ENCODE results near the gene FBXL7.

GRCh38 chr5:15695215-15695731 lies 195.3 kb downstream of the FBXL7 start:
- TF ChIP-seq TSHZ1 (CRISPR knock-in tag; IDR thresholded peaks at IDR 0.05) (no peak), CTCF (IDR thresholded peaks at IDR 0.05 in 2 of 3, conservative IDR thresholded peaks at IDR 0.05 in 1 of 3; ENCODE audit: insufficient read depth in 2 of 3, low read depth in 1 of 3, low read length in 3 of 3) (no peak), MYBL2 (IDR thresholded peaks at IDR 0.05; ENCODE audit: low read depth) (no peak), MYBL2 (CRISPR knock-in tag; IDR thresholded peaks at IDR 0.05; ENCODE audit: borderline replicate concordance) (no peak), ZNF512 (tag; IDR thresholded peaks at IDR 0.05) (no peak), PREB (CRISPR knock-in tag; IDR thresholded peaks at IDR 0.05) (no peak), HDGF (IDR thresholded peaks at IDR 0.05) (no peak), ZNF589 (CRISPR knock-in tag; IDR thresholded peaks at IDR 0.05; ENCODE audit: low read depth) (no peak), STAT5B (CRISPR knock-in tag; IDR thresholded peaks at IDR 0.05) (no peak), ZKSCAN1 (IDR thresholded peaks at IDR 0.05; ENCODE audit: low read depth, low read length) (no peak), VEZF1 (CRISPR knock-in tag; IDR thresholded peaks at IDR 0.05) (no peak), HMGXB4 (CRISPR knock-in tag; IDR thresholded peaks at IDR 0.05) (no peak), RHOXF2B (CRISPR knock-in tag; conservative IDR thresholded peaks at IDR 0.05) (no peak)

Data from K562 (cell line).